ENCODE results near the gene RIPPLY1. TPM values are rescaled to one million over a fixed set of nuclear protein-coding genes. Genes with fewer than 3 reads are reported as not detected.

Gene RIPPLY1
- total RNA-seq, 1 donor from 2014 or later: not detected

DNA sequence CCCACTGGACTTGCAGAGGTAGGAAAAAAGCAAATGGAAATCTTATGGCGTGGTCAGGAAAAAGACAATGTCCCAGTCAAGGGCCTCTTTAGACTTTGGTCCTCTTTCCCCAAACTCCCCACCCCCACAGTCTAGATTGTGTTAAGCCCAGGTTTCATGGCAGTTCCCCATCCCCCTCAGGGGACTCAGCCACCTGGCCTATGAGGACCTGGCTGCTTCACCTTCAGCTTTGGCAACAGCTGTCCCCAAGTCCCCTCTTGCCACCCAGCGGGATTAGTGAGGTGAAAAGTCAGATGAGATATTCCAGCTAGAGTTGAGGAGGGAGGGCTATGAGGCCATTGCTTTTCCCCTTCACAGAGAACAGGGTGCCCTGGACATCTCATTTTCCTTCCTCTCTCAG lies 457 bp downstream of the RIPPLY1 start:
- TF ChIP-seq, protein P1, sequence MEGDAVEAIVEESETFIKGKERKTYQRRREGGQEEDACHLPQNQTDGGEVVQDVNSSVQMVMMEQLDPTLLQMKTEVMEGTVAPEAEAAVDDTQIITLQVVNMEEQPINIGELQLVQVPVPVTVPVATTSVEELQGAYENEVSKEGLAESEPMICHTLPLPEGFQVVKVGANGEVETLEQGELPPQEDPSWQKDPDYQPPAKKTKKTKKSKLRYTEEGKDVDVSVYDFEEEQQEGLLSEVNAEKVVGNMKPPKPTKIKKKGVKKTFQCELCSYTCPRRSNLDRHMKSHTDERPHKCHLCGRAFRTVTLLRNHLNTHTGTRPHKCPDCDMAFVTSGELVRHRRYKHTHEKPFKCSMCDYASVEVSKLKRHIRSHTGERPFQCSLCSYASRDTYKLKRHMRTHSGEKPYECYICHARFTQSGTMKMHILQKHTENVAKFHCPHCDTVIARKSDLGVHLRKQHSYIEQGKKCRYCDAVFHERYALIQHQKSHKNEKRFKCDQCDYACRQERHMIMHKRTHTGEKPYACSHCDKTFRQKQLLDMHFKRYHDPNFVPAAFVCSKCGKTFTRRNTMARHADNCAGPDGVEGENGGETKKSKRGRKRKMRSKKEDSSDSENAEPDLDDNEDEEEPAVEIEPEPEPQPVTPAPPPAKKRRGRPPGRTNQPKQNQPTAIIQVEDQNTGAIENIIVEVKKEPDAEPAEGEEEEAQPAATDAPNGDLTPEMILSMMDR (IDR thresholded peaks at IDR 0.05; ENCODE audit: insufficient read depth, low read length, severe bottlenecking): no peak
- no peaks in the 10 kb centered on the region for H3K27me3 ChIP-seq (ENCODE audit: control insufficient read depth, insufficient read depth, low read length)
- no peak overlapping the region for H3K4me3 ChIP-seq (ENCODE audit: low read depth, low read length)
- no peaks in the 10 kb centered on the region for H3K36me3 ChIP-seq (ENCODE audit: control insufficient read depth, insufficient read depth, low read length)
- FAIRE-seq: no peak
- no peak for DNase-seq (ENCODE audit: low read depth)

GRCh38 chrX:106901781-106902219 lies 1.3 kb downstream of the RIPPLY1 start:
- no peak for FAIRE-seq
- H3K27me3 ChIP-seq (ENCODE audit: control insufficient read depth, insufficient read depth, low read length): no peaks in the 10 kb centered on the region
- H3K4me3 ChIP-seq (ENCODE audit: low read depth, low read length): no peak overlapping the region
- DNase-seq (ENCODE audit: low read depth): no peak
- TF ChIP-seq, protein P1 (IDR thresholded peaks at IDR 0.05; ENCODE audit: insufficient read depth, low read length, severe bottlenecking): no peak
- no peaks in the 10 kb centered on the region for H3K36me3 ChIP-seq (ENCODE audit: control insufficient read depth, insufficient read depth, low read length)

DNA sequence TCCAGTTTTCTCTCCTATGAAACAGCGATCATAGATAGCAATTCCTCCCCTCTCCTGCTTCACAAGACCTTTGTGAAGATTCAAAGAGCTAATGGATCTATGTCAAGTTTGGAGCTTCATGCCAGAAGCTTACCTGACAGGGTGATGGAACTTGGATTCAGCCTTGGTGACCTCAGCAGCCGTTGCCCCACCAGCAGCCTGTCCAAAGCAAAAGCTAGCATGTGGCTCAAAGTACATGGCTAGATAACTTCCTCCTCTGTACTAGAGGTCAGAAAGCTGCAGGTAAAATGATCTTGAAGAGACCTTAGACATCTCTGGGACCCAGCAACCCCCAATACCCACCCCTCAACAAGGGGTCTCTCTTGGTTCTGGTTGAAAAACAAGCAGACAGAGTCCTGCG lies 1.8 kb downstream of the RIPPLY1 start:
- H3K36me3 ChIP-seq (ENCODE audit: control insufficient read depth, insufficient read depth, low read length): no peaks in the 10 kb centered on the region
- no peak overlapping the region for H3K4me3 ChIP-seq (ENCODE audit: low read depth, low read length)
- TF ChIP-seq, protein P1 (IDR thresholded peaks at IDR 0.05; ENCODE audit: insufficient read depth, low read length, severe bottlenecking): no peak
- H3K27me3 ChIP-seq (ENCODE audit: control insufficient read depth, insufficient read depth, low read length): no peaks in the 10 kb centered on the region
- DNase-seq (ENCODE audit: low read depth) (no peak), FAIRE-seq (no peak)

DNA sequence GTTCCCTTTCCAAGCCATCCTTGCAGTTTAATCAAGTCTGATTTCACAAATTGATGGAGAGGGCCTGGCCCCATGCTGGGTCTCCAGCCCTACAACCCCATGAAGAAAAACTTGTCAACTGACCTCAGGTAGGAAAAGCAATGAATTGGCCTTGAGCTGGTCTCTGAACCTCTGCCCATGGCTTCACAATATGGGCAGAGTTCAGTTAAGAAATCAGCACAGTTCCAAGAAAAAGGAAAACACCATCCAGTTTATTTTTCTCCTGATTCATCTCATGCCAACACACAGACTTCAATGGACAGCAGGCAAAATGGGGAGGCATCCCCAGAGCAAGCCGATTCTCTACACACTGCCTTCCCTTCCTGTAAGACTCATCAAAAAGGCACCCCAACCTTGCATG lies 3.3 kb downstream of the RIPPLY1 start:
- FAIRE-seq (no peak), DNase-seq (ENCODE audit: low read depth) (no peak)
- Histone ChIP-seq H3K4me3 (ENCODE audit: low read depth, low read length) (no peak overlapping the region), H3K36me3 (ENCODE audit: control insufficient read depth, insufficient read depth, low read length) (no peaks in the 10 kb centered on the region), H3K27me3 (ENCODE audit: control insufficient read depth, insufficient read depth, low read length) (no peaks in the 10 kb centered on the region)
- TF ChIP-seq, protein P1 (IDR thresholded peaks at IDR 0.05; ENCODE audit: insufficient read depth, low read length, severe bottlenecking): no peak

DNA sequence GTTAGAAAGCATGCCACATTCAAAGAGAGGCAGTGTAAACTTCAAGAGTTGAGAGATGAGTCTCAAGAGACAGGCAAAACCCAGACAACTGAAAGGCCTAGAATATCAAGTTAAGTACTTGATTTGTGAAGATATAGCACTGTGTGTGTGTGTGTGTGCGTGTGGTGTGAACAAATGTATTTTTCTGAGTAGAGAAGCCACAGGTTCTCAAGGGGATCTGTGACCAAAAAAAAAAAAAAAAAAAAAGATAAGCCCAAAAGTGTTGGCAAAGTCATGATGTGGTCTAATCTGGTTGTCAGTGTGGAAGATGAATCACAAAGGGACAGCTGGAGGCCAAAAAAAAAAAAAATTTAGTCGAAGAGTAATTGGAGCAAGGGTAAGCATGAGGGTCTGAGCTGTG lies 3.9 kb downstream of the RIPPLY1 start:
- Histone ChIP-seq H3K4me3 (ENCODE audit: low read depth, low read length) (no peak overlapping the region), H3K27me3 (ENCODE audit: control insufficient read depth, insufficient read depth, low read length) (no peaks in the 10 kb centered on the region), H3K36me3 (ENCODE audit: control insufficient read depth, insufficient read depth, low read length) (no peaks in the 10 kb centered on the region)
- TF ChIP-seq, protein P1 (IDR thresholded peaks at IDR 0.05; ENCODE audit: insufficient read depth, low read length, severe bottlenecking): no peak
- FAIRE-seq (no peak), DNase-seq (ENCODE audit: low read depth) (no peak)

DNA sequence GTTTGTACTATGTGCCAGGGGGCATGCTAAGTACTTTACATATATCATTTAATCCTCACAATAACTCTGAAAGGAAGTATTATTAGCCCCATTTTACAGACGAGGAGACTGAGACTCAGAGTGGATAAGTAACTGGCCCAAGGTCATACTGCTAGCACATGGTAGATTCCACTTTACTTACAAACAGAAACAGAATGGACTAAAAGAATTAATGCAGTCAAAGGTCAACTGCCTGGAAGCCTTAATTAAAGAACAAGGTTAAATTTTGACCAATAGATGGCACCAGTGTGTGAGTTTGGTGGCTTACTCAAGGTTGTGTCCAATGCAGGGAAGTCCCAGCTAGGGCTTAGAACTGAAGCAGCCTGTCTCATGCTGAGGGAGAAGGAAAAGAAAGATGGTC lies 4.7 kb downstream of the RIPPLY1 start:
- Histone ChIP-seq H3K36me3 (ENCODE audit: control insufficient read depth, insufficient read depth, low read length) (no peaks in the 10 kb centered on the region), H3K27me3 (ENCODE audit: control insufficient read depth, insufficient read depth, low read length) (no peaks in the 10 kb centered on the region), H3K4me3 (ENCODE audit: low read depth, low read length) (no peak overlapping the region)
- DNase-seq (ENCODE audit: low read depth) (peak; percentile 61), FAIRE-seq (peak; percentile 93)
- TF ChIP-seq, protein P1 (IDR thresholded peaks at IDR 0.05; ENCODE audit: insufficient read depth, low read length, severe bottlenecking): peak; percentile 38

All from bronchial epithelial cell (primary cell).